Trophoblast cell (in vitro differentiated cells and primary cell): ENCODE results near the gene CCN6.
A peak's percentile ranks its signal among the peaks of the same experiment; 100 is the strongest.

Experiments
- DNase-seq, 2 donors: peaks; one replicate each; pipeline ENCODE4 v3.0.0-alpha.2; 2016
- H2AFZ ChIP-seq: 2 replicates; pipeline ENCODE4 v1.6.1; 2013; ENCODE audit warnings: low read length, moderate library complexity, mild to moderate bottlenecking; ENCODE audit not compliant: insufficient read depth, poor library complexity
- H2AK5ac ChIP-seq: 2 replicates; pipeline ENCODE4 v1.6.1; 2013; ENCODE audit warnings: mild to moderate bottlenecking, low read length
- H2BK120ac ChIP-seq: 2 replicates; pipeline ENCODE4 v1.6.1; 2013; ENCODE audit warnings: low read length, mild to moderate bottlenecking, moderate library complexity; ENCODE audit not compliant: insufficient read depth, poor library complexity
- H2BK12ac ChIP-seq: 2 replicates; pipeline ENCODE4 v1.6.1; 2013; ENCODE audit warnings: mild to moderate bottlenecking, low read length, moderate library complexity
- H2BK5ac ChIP-seq: 2 replicates; pipeline ENCODE4 v1.6.1; 2013; ENCODE audit warnings: low read length, low read depth, moderate library complexity, mild to moderate bottlenecking; ENCODE audit not compliant: poor library complexity
- H3K14ac ChIP-seq: 2 replicates; pipeline ENCODE4 v1.6.1; 2013; ENCODE audit warnings: mild to moderate bottlenecking, low read length
- H3K18ac ChIP-seq: 2 replicates; pipeline ENCODE4 v1.6.1; 2013; ENCODE audit warnings: mild to moderate bottlenecking, low read length
- H3K23ac ChIP-seq: 2 replicates; pipeline ENCODE4 v1.6.1; 2013; ENCODE audit warnings: low read length
- H3K27ac ChIP-seq: 2 replicates; pipeline ENCODE4 v1.5.1; 2013; ENCODE audit warnings: low read depth, mild to moderate bottlenecking, inconsistent platforms, low read length, moderate library complexity
- H3K27me3 ChIP-seq: 2 replicates; pipeline ENCODE4 v1.6.1; 2013; ENCODE audit warnings: inconsistent platforms, mild to moderate bottlenecking, low read length, moderate library complexity; ENCODE audit not compliant: insufficient read depth
- H3K36me3 ChIP-seq, 2 experiments: 1 replicate in 1 of 2; 2 replicates in 1 of 2; pipeline ENCODE4 v1.6.1; 2013; ENCODE audit warnings: low read length in 2 of 2, mild to moderate bottlenecking in 2 of 2, moderate library complexity in 1 of 2; ENCODE audit not compliant: insufficient read depth in 2 of 2, control insufficient read depth in 1 of 2
- H3K4ac ChIP-seq: 2 replicates; pipeline ENCODE4 v1.6.1; 2013; ENCODE audit warnings: low read depth, mild to moderate bottlenecking, low read length, moderate library complexity
- H3K4me1 ChIP-seq, 2 experiments: 1 replicate in 1 of 2; 2 replicates in 1 of 2; pipeline ENCODE4 v1.6.1; 2013; ENCODE audit warnings: low read length in 2 of 2, mild to moderate bottlenecking in 2 of 2, moderate library complexity in 1 of 2; ENCODE audit not compliant: insufficient read depth in 2 of 2, control insufficient read depth in 1 of 2
- H3K4me2 ChIP-seq: 2 replicates; pipeline ENCODE4 v1.6.1; 2013; ENCODE audit warnings: inconsistent platforms, mild to moderate bottlenecking, low read length, moderate library complexity
- H3K4me3 ChIP-seq: 2 replicates; pipeline ENCODE4 v1.5.1; 2013; ENCODE audit warnings: mild to moderate bottlenecking, low read depth, low read length, inconsistent platforms
- H3K79me1 ChIP-seq: one replicate; pipeline ENCODE4 v1.6.1; 2013; ENCODE audit warnings: low read length
- H3K79me2 ChIP-seq: 2 replicates; pipeline ENCODE4 v1.6.1; 2013; ENCODE audit warnings: low read length, mild to moderate bottlenecking; ENCODE audit not compliant: control insufficient read depth, insufficient read depth, poor library complexity
- H3K9ac ChIP-seq: 2 replicates; pipeline ENCODE4 v1.6.1; 2013; ENCODE audit warnings: mild to moderate bottlenecking, low read length
- H3K9me3 ChIP-seq: 2 replicates; pipeline ENCODE4 v1.6.1; 2013; ENCODE audit warnings: low read depth, mild to moderate bottlenecking, control low read depth, inconsistent platforms, low read length; ENCODE audit not compliant: insufficient read depth
- H4K12ac ChIP-seq: 2 replicates; pipeline ENCODE4 v1.6.1; 2013; ENCODE audit warnings: low read depth, mild to moderate bottlenecking, low read length, moderate library complexity
- H4K8ac ChIP-seq: 2 replicates; pipeline ENCODE4 v1.6.1; 2013; ENCODE audit warnings: low read depth, mild to moderate bottlenecking, low read length, moderate library complexity
- H4K91ac ChIP-seq: one replicate; pipeline ENCODE4 v1.6.1; 2013; ENCODE audit warnings: low read depth, mild to moderate bottlenecking, low read length, moderate library complexity
- WGBS: extraction: QIAGEN DNeasy Blood & Tissue Kit; methylation state at CpG from one replicate; pipeline ENCODE4 v1.1.7; 2013; ENCODE audit warnings: missing lambda C conversion rate; ENCODE audit not compliant: insufficient read length, insufficient coverage; ENCODE audit errors: extremely low coverage; 5-methylcytosine and 5-hydroxymethylcytosine counted together

CCN6 gene

DNA sequence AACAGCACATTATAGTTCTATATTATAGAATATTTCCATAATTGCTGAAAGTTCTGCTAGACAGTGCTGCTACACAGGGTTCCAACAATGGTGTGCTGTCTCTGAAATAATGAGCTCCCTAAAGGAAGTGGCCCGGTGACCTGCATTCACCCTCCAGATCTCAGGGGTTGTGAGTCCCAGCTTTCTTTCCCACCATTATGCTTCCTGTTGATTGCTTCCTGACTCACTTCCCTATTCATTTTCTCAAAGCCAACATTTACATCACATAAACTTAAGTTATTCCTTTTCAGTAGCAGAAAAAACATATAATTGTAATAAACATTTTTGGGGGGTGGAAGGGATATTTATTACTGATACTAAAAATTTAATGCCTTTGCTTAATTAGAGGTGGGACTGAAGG is 12.9 kb upstream of the CCN6 start:
- no peaks in the 10 kb centered on the region for H3K9me3 ChIP-seq
- H3K4ac ChIP-seq, result no peak overlapping the region
- H4K8ac ChIP-seq, result no peak overlapping the region
- H4K91ac ChIP-seq, result no peak overlapping the region
- H2BK5ac ChIP-seq, result no peak overlapping the region
- H3K14ac ChIP-seq, result no peak overlapping the region
- H3K36me3 ChIP-seq, result no peaks in the 10 kb centered on the region
- no peak overlapping the region for H3K27ac ChIP-seq
- no peaks in the 10 kb centered on the region for H3K79me2 ChIP-seq
- H2BK120ac ChIP-seq, result no peak overlapping the region
- H2BK12ac ChIP-seq, result no peak overlapping the region
- no peak overlapping the region for H3K18ac ChIP-seq
- H3K23ac ChIP-seq, result no peak overlapping the region
- H3K4me3 ChIP-seq, result no peak overlapping the region
- no peak overlapping the region for H2AK5ac ChIP-seq
- no peak for DNase-seq
- no peak overlapping the region for H4K12ac ChIP-seq
- no peaks in the 10 kb centered on the region for H3K27me3 ChIP-seq
- H3K79me1 ChIP-seq, result no peaks in the 10 kb centered on the region
- no peak overlapping the region for H2AFZ ChIP-seq
- H3K9ac ChIP-seq, result no peak overlapping the region
- no peak overlapping the region for H3K4me2 ChIP-seq
- WGBS, result no CpG with 5 or more reads among the region's 1 CpG
- peaks cover 7 to 14% of the 10 kb centered on the region in 2 experiments for H3K4me1 ChIP-seq

- Histone ChIP-seq H3K27ac (no peak overlapping the region), H3K18ac (no peak overlapping the region), H4K91ac (no peak overlapping the region), H3K36me3 (no peaks in the 10 kb centered on the region), H2BK12ac (peak overlapping the region; percentile 15), H3K27me3 (no peaks in the 10 kb centered on the region), H3K14ac (no peak overlapping the region), H4K12ac (no peak overlapping the region), H3K79me2 (no peaks in the 10 kb centered on the region), H2AFZ (no peak overlapping the region), H2BK5ac (no peak overlapping the region), H4K8ac (no peak overlapping the region), H2AK5ac (no peak overlapping the region), H3K4me2 (no peak overlapping the region), H3K4me1 (peaks cover 7 to 14% of the 10 kb centered on the region in 2 experiments), H3K9ac (no peak overlapping the region), H3K9me3 (no peaks in the 10 kb centered on the region), H3K23ac (no peak overlapping the region), H3K79me1 (no peaks in the 10 kb centered on the region), H2BK120ac (no peak overlapping the region), H3K4me3 (no peak overlapping the region), H3K4ac (no peak overlapping the region)
- DNase-seq, result no peak
- WGBS, result no CpG with 5 or more reads among the region's 3 CpGs
Observed at GRCh38 chr6:112041535-112041934, 12.4 kb upstream of the CCN6 start.

DNA sequence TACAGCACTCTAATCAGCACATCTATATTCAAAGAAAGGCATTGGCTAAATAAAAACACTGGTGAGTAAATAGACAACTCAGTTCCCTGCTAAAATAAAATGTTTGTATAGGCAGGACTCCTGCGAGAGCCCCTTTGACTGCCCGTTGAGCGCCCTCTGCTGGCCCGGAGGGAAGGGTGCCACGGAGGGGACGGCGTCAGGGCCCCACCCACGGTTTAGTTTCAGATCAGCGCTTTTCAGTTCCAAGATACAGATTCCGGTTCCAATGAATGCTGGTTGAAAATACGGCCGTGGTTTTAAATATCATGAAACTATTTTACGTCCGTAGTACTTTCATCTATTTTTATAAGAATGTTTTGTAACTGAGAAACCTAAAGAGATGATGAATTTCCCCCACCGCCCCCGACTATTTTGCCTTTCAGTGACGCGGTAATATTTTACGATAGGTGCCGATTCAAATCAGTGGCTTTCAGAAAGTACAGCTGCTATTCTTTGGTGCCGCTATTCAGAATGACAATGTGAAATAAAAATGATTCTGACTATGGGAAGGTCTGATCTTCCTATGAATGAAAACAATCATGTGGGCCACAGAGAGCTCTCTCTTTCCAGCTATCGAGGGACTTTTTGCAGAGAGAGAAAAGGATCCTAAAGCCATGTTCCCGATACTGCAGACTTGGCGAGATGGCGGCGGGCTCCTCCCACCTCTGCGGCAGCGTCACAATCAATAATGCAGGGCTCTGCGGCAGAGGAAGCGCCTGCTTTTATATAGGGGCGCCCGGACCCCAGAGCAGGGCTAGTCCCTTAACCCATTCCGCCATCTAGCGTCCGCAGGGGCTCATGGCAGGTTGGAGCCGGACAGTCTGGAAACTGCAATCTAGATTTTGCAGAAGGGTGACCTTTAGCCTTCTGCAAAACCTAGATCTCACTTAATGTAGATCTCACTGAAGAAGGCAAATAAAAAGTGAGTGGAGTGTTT is 10.6 kb upstream of the CCN6 start:
- no peak overlapping the region for H2BK12ac ChIP-seq
- H4K8ac ChIP-seq, result no peak overlapping the region
- WGBS, result no CpG with 5 or more reads among the region's 36 CpGs
- no peak overlapping the region for H3K14ac ChIP-seq
- no peaks in the 10 kb centered on the region for H3K79me2 ChIP-seq
- no peaks in the 10 kb centered on the region for H3K27me3 ChIP-seq
- H3K4me2 ChIP-seq, result peak overlapping the region; percentile 78
- no peak overlapping the region for H3K9ac ChIP-seq
- H3K23ac ChIP-seq, result no peak overlapping the region
- H3K79me1 ChIP-seq, result no peaks in the 10 kb centered on the region
- no peak overlapping the region for H3K27ac ChIP-seq
- H4K91ac ChIP-seq, result no peak overlapping the region
- no peaks in the 10 kb centered on the region for H3K36me3 ChIP-seq
- no peak overlapping the region for H3K18ac ChIP-seq
- no peak overlapping the region for H2AFZ ChIP-seq
- H3K4me1 ChIP-seq, result peaks cover 7 to 11% of the 10 kb centered on the region in 2 experiments
- H2BK120ac ChIP-seq, result no peak overlapping the region
- H3K9me3 ChIP-seq, result no peaks in the 10 kb centered on the region
- no peak overlapping the region for H4K12ac ChIP-seq
- no peak overlapping the region for H2AK5ac ChIP-seq
- H3K4ac ChIP-seq, result no peak overlapping the region
- peak; percentile 83 to 94 for DNase-seq
- H3K4me3 ChIP-seq, result peak overlapping the region; percentile 31
- H2BK5ac ChIP-seq, result no peak overlapping the region

GRCh38 chr6:112044196-112044595 is 9.7 kb upstream of the CCN6 start:
- no peak overlapping the region for H4K8ac ChIP-seq
- no peak overlapping the region for H2BK120ac ChIP-seq
- H3K9ac ChIP-seq, result no peak overlapping the region
- H4K12ac ChIP-seq, result no peak overlapping the region
- no peak overlapping the region for H3K23ac ChIP-seq
- H3K4me1 ChIP-seq, result peaks cover 1 to 7% of the 10 kb centered on the region in 2 experiments
- H2AFZ ChIP-seq, result no peak overlapping the region
- no peaks in the 10 kb centered on the region for H3K79me1 ChIP-seq
- H2AK5ac ChIP-seq, result no peak overlapping the region
- DNase-seq, result peak in 1 of 2 donors; percentile 13
- H4K91ac ChIP-seq, result no peak overlapping the region
- no peak overlapping the region for H2BK12ac ChIP-seq
- no peak overlapping the region for H3K4me3 ChIP-seq
- H3K18ac ChIP-seq, result no peak overlapping the region
- H3K79me2 ChIP-seq, result no peaks in the 10 kb centered on the region
- no CpG with 5 or more reads among the region's 8 CpGs for WGBS
- H2BK5ac ChIP-seq, result no peak overlapping the region
- H3K4ac ChIP-seq, result no peak overlapping the region
- no peak overlapping the region for H3K4me2 ChIP-seq
- no peaks in the 10 kb centered on the region for H3K36me3 ChIP-seq
- H3K27me3 ChIP-seq, result no peaks in the 10 kb centered on the region
- H3K27ac ChIP-seq, result no peak overlapping the region
- no peaks in the 10 kb centered on the region for H3K9me3 ChIP-seq
- H3K14ac ChIP-seq, result no peak overlapping the region
